ENCODE measurements around the gene HOXB1.

The HOXB1 gene

DNA sequence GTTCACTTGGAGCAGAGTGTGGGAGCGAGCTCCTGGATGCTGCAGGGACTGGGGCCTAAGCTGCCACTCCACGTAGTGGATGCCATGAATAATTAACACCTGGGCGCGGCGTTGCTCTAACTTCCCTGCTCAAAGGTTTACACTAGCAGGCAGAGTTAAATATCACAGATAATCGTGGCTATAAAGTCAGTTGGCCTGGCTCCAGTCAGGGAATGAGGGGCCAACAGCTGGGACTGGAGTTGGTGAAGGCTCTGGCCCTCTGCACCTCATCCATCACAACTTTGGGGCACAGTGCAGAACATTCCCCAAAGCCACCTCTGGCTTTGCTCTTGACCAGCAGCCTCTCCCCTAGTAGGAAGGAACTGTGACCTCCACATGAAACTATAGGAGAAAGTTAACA, 36.4 kb upstream of the HOXB1 start:
- no peak for DNase-seq

DNA sequence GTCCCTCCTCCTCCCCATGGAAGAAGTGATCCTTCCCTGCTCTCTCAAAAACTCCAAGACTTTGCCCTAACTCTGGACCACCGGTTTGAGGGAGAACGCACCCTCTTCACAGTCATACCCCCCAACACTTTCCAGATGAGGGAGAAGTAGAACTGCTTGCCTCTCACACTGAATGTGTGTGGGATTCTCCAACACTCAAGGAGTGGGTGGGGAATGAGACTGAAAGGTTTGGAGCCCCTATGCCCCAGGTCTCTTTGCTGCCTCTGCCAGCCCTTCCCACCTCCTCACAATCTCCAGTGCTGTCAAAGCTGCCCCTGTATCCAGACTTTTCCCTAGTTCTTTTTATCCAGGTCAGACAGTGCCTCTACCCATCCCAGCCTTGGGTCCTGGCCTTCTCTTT, 35.9 kb upstream of the HOXB1 start:
- DNase-seq: no peak

DNA sequence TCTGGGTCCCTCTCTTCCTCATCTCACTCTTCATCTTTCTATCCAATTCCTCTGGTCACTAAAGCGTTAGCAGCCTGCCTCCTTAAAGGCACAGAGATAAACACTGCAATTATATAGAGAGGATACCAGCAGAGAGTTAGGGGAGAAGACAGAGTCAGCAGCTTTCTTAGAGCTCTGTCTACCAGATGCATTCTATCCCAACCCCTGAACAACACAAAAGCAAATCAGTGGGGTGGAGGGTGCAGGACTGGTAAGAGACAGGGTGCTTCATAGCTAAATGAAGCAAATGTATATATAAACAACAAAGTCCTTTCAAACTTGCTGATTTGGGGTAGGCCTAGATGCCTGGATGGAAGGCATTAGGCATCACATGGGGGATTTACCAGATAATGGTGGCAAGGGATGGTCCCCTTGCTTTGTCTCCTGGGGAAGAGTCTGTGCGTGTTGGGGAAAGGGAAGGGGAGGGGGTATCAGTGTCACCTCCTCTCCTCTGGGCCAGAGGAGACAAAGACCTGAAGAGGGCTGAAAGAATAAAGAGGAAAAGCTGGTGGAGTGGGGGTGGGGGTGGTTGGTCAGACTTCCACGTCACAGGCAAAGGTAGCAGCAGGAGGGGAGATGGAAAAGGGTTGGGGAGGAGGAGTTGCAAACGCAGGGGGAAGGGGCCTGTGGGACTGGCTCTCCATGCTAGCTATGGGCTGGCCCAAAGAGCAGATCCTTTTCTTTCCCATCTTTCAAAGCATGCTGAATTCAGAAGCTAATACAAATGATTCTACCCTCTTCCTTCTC, 35.3 kb upstream of the HOXB1 start:
- no peak for DNase-seq

- DNase-seq: no peak
Measured at GRCh38 chr17:48565022-48565554, 34.3 kb upstream of the HOXB1 start.

DNA sequence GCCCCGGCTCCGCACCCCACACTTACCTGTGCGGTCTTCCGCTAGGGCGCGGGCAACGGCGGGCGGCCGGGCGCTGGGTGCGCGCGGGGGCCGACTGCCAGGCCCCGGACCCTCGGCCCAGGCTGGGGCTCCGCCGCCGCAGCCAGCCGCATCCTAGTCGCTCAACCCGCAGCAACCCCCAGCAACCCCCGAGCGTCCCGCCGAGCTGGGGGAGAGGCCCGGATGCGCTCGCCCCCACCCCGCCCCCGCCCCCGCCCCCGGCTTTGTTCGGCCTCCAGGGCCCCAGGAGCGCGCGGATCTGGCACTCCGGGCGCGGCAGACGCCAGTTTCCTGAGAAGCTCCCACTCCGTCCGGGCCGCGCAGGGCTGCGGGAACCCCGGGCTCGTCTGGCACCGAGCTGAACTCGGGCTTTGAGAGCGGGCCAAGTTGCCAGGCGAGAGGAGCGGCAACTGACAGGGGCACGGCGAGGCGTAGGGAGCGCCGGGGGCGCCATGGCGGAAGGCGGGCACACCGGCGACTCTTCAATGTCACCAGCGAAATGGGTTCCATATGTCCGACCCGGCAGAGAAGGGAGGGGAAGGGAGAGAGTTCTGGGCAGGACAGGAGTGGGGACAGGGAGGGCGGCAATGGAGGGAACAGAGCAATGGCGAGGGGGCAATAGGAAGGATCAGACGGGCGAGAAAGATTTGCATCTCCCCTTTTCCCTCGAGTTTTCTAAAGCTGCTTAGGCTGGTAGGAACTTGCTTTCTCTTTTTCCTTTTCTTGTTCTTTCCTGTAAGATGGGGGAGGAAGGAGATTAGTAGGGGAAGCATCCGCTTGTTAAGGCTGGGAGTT, 33.6 kb upstream of the HOXB1 start:
- no peak for DNase-seq

GRCh38 chr17:48563867-48564187, 33.0 kb upstream of the HOXB1 start:
- DNase-seq: no peak

- DNase-seq: no peak
Measured at GRCh38 chr17:48563385-48563838, 32.6 kb upstream of the HOXB1 start.

DNA sequence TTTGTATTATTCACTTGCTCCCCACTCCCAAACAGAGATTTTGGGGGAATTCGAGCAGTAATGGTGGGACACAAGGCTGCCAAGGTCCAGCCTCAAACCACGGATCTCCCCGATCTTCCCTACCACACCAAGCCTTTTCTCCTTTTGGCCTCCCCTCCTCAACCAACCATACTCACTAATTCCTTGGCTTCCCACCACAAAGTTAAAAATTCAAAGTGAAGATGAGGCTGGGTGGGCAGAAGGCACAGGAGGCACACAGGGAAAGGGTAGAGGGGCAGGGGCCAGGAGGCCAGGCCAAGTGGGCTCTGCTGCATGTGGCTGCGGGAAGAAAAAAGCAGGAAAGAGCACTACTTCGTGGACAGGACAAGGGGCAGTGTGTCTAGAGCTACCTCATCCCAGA, 32.1 kb upstream of the HOXB1 start:
- DNase-seq: no peak

GRCh38 chr17:48561884-48562810, 31.3 kb upstream of the HOXB1 start:
- DNase-seq: no peak

GRCh38 chr17:48559840-48560817, 29.3 kb upstream of the HOXB1 start:
- DNase-seq: no peak

DNA sequence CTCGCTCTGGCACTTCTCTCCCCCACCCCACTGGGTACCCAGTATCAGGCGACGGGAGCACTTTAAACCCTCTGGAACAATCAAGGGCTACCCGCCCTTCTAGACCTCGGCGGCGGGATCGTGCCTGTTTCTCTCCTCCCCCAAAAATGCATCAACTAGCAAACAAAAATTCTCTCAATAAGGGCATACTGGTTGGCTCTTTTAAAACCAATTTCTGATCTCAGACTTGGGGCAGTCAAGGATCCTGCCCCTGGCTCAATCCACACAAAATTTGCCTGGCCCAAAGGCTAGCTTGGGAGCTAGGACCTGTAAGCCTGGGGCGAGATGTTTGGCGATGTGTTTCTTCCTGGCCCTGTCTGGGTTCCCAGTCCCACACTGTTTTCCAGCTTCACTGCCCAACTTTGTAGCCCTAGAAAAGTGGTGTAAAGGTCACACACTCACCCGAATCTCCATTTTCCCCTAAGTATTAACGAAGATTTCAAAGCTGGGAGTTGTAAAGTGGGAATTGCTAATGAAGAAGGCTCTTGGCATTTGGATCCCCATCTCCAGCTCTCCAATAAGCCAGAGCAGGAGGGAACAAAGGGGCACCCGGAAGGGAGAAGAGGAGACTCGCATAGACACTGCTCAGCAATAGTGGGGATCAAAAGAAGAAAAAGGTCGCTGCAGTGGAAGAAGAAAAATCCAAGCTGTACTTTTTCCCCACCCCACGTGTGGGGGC, 28.5 kb upstream of the HOXB1 start:
- DNase-seq: no peak

- DNase-seq: no peak
Measured at GRCh38 chr17:48558831-48559121, 28.0 kb upstream of the HOXB1 start.

DNA sequence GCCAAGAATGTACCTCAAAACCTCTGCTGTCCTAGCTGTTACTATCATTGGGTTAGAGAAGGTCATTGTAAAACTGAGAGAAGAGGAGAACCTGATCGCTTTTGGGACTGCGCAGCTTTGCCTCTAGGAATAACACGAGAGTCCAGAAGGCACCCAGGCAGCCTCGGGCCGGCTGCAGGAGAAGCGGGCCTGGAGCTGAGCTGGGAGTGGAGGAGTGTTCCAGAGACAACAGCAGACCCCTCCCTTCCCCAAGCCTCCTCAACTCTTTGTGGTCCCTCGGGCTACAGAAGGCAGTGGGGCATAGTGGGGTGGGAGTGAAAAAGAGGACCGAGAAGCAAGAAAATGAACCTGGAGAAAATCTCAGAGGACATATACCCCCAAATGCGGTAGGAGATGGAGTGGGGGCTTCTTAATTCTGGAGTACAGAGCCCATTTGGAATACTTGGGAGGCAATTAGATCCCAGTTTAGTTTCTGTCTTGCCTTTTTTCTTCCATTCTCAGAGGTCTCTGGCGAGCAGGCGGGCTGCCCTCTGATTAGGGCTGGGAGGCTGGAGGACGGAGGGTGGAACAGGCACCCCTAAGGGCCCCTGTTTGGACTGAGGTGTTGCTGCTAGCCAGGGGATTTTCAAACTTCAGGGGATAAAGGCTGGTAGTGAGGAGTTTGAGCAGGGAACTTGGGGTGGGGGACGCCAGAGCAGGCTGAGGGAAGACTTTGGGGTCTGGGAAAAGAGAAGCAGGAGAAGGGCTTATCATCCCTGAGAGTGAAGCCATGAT, 27.4 kb upstream of the HOXB1 start:
- no peak for DNase-seq

GRCh38 chr17:48556576-48557401, 26.0 kb upstream of the HOXB1 start:
- no peak for DNase-seq

DNA sequence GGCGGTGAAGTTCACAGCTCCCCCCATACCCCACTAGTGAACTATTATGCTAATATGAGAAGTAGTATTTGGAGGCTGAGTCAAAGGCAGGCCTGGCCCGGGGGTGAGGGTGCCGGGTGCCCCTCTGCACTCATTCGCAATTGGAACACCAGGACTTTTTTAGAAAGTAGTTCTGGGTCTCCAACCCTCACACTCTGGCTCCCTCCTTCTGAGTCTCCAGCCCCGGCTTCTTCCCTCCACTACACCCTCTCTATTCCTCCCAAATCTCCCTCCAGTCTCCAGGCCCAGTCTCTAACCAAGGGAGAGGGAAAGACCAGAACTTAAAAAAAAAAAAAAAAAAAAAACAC, 25.4 kb upstream of the HOXB1 start:
- DNase-seq: no peak

GRCh38 chr17:48555258-48556228, 24.7 kb upstream of the HOXB1 start:
- peak; percentile 88 for DNase-seq

- DNase-seq: no peak
Measured at GRCh38 chr17:48554412-48555257, 23.8 kb upstream of the HOXB1 start.

All from NCI-H187 treated with DMSO at 0.1 percent for 48 hours (cell line).